ENCODE results near the gene SMIM43. TPM values are rescaled to one million over a fixed set of nuclear protein-coding genes. Genes with fewer than 3 reads are reported as not detected.

SMIM43 gene
- total RNA-seq, 1 experiment from 2014 or later, result not detected

- BruUV-seq (replicated peaks), result no TSS peak
- H3K4me2 ChIP-seq (ENCODE audit: low read length), result no peak overlapping the region
- H3K27ac ChIP-seq (ENCODE audit: low read depth, low read length), result no peak overlapping the region
Observed at GRCh38 chr4:121784401-121784800, 19.4 kb upstream of the SMIM43 start.

More at GRCh38 chr4:121784401-121784800, 19.4 kb upstream of the SMIM43 start:
- Histone ChIP-seq H3K9me2 (ENCODE audit: insufficient read depth) (no peaks in the 10 kb centered on the region), H3K9ac (ENCODE audit: low read length) (no peak overlapping the region), H3K4me1 (ENCODE audit: control insufficient read depth in 1 of 2, insufficient read depth in 2 of 2, low read length in 2 of 2) (no peaks in the 10 kb centered on the region), H3K79me2 (ENCODE audit: insufficient read depth, low read length) (no peaks in the 10 kb centered on the region), H3K9me3 (ENCODE audit: control insufficient read depth in 1 of 2, insufficient read depth in 1 of 2, low read depth in 1 of 2, low read length in 2 of 2) (no peaks in the 10 kb centered on the region), H3K4me3 (replicated peaks in 1 of 2; ENCODE audit: low read depth in 1 of 2, low read length in 2 of 2) (no peak overlapping the region), H3K36me3 (ENCODE audit: control insufficient read depth in 1 of 2, insufficient read depth in 2 of 2, low read length in 2 of 2) (no peaks in the 10 kb centered on the region), H4K20me1 (ENCODE audit: insufficient read depth) (no peaks in the 10 kb centered on the region), H3K27me3 (ENCODE audit: insufficient read depth, low read length) (no peaks in the 10 kb centered on the region), H2AFZ (ENCODE audit: low read depth, low read length, poor library complexity, severe bottlenecking) (no peak overlapping the region)
- TF ChIP-seq MAX (IDR thresholded peaks at IDR 0.05) (no peak), SIN3A (IDR thresholded peaks at IDR 0.05; ENCODE audit: low read depth) (no peak), FOSL1 (IDR thresholded peaks at IDR 0.05; ENCODE audit: low read depth) (no peak), YY1 (IDR thresholded peaks at IDR 0.05; ENCODE audit: extremely low read depth, insufficient replicate concordance, low read depth, low read length) (no peak), EZH2 (IDR thresholded peaks at IDR 0.05) (no peak), POLR2AphosphoS5 (IDR thresholded peaks at IDR 0.05; ENCODE audit: low read depth, low read length) (no peak), RAD21 (IDR thresholded peaks at IDR 0.05; ENCODE audit: low read depth) (no peak), ATF3 (IDR thresholded peaks at IDR 0.05) (no peak), CTCF (IDR thresholded peaks at IDR 0.05 in 2 of 3, conservative IDR thresholded peaks at IDR 0.05 in 1 of 3; ENCODE audit: borderline replicate concordance in 1 of 3, insufficient read depth in 1 of 3, low read depth in 2 of 3, low read length in 2 of 3) (no peak), SP1 (IDR thresholded peaks at IDR 0.05; ENCODE audit: low read depth) (no peak)
- intact Hi-C loops (cut with micrococcal nuclease), result no loop called here
- ChIA-PET CTCF (no interaction called here), RAD21 (ENCODE audit: low non-redundant PET in 1 of 2, low total read pairs in 2 of 2, uncharacterized antibody in 2 of 2, unreplicated experiment in 2 of 2) (no interaction called here), POLR2A (no interaction called here)
- DNase-seq (ENCODE audit: low read depth, low spot score) (no peak), ATAC-seq (no peak)
